Measurements from ENCODE around the gene SHISA8. TPM values are rescaled to one million over a fixed set of nuclear protein-coding genes. Genes with fewer than 3 reads are reported as not detected.
A peak's percentile ranks its signal among the peaks of the same experiment; 100 is the strongest.

SHISA8 gene
- total and polyA plus RNA-seq, 10 of the 15 experiments (the other 5 are each of a cell fraction or from before 2014, with no cell fraction given) = 0.06 to 10.1 (median 0.25) TPM

DNA sequence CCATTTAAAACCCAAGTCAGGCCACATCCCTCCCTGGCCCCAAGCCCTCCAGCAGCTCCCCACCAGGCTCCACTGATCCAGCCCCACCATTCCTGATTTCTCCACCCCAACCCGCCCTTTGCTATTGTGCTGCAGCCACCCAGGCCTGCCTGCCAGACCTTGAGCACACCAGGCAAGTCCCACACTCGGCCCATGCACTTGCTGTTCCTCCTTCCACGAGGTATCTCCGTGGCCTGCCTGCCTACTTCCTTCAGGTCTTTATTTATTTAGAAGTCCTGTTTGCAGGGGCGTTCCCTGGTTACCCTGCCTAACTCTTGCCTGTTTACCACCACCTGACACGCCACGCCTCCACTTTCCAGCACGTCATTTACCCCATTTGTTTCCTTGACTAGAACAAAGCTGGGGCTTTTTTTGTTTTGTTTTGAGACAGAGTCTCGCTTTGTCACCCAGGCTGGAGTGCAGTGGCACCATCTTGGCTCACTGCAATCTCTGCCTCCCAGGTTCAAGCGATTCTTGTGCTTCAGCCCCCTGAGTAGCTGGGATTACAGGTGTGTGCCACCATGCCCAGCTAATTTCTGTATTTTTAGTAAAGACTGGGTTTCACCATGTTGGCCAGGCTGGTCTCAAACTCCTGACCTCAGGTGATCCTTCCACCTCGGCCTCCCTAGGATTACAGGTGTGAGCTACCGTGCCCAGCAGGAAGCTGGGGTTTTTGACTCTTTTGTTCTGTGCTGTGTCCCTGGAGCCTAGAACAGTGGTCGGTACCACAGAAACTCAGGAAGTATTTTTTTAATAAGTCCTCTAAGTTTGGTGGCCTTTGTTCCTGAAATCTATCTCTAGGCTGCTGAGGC is 25.3 kb upstream of the SHISA8 start (continued):
- TF ChIP-seq, protein P1, sequence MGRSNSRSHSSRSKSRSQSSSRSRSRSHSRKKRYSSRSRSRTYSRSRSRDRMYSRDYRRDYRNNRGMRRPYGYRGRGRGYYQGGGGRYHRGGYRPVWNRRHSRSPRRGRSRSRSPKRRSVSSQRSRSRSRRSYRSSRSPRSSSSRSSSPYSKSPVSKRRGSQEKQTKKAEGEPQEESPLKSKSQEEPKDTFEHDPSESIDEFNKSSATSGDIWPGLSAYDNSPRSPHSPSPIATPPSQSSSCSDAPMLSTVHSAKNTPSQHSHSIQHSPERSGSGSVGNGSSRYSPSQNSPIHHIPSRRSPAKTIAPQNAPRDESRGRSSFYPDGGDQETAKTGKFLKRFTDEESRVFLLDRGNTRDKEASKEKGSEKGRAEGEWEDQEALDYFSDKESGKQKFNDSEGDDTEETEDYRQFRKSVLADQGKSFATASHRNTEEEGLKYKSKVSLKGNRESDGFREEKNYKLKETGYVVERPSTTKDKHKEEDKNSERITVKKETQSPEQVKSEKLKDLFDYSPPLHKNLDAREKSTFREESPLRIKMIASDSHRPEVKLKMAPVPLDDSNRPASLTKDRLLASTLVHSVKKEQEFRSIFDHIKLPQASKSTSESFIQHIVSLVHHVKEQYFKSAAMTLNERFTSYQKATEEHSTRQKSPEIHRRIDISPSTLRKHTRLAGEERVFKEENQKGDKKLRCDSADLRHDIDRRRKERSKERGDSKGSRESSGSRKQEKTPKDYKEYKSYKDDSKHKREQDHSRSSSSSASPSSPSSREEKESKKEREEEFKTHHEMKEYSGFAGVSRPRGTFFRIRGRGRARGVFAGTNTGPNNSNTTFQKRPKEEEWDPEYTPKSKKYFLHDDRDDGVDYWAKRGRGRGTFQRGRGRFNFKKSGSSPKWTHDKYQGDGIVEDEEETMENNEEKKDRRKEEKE (IDR thresholded peaks at IDR 0.05) = no peak
- TF ChIP-seq EGR1 (IDR thresholded peaks at IDR 0.05; ENCODE audit: borderline replicate concordance in 1 of 2, low read depth in 2 of 2, low read length in 2 of 2) (0 out of 3 replicates have a peak, but pooled peaks of 1 of the 2 experiments have one; percentile 38), SUZ12 (IDR thresholded peaks at IDR 0.05; ENCODE audit: unreplicated experiment) (no peak), ZNF384 (IDR thresholded peaks at IDR 0.05; ENCODE audit: borderline replicate concordance, low read depth, low read length) (no peak), TCF7 (IDR thresholded peaks at IDR 0.05; ENCODE audit: borderline replicate concordance) (no peak), WRNIP1 (IDR thresholded peaks at IDR 0.05; ENCODE audit: borderline replicate concordance, low read depth, low read length) (no peak), IKZF2 (IDR thresholded peaks at IDR 0.05) (peak; percentile 100), SP1 (IDR thresholded peaks at IDR 0.05; ENCODE audit: low read depth, low read length) (peak; percentile 34), SMAD1 (IDR thresholded peaks at IDR 0.05; ENCODE audit: low read depth, partially characterized antibody) (peak; percentile 93)
- TF ChIP-seq, protein P2, sequence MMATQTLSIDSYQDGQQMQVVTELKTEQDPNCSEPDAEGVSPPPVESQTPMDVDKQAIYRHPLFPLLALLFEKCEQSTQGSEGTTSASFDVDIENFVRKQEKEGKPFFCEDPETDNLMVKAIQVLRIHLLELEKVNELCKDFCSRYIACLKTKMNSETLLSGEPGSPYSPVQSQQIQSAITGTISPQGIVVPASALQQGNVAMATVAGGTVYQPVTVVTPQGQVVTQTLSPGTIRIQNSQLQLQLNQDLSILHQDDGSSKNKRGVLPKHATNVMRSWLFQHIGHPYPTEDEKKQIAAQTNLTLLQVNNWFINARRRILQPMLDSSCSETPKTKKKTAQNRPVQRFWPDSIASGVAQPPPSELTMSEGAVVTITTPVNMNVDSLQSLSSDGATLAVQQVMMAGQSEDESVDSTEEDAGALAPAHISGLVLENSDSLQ (IDR thresholded peaks at IDR 0.05) = peak; percentile 87
- TF ChIP-seq, protein P3, sequence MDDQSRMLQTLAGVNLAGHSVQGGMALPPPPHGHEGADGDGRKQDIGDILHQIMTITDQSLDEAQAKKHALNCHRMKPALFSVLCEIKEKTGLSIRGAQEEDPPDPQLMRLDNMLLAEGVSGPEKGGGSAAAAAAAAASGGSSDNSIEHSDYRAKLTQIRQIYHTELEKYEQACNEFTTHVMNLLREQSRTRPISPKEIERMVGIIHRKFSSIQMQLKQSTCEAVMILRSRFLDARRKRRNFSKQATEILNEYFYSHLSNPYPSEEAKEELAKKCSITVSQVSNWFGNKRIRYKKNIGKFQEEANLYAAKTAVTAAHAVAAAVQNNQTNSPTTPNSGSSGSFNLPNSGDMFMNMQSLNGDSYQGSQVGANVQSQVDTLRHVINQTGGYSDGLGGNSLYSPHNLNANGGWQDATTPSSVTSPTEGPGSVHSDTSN (IDR thresholded peaks at IDR 0.05; ENCODE audit: insufficient replicate concordance, low read depth, low read length) = peak; percentile 62
- TF ChIP-seq, protein P4, sequence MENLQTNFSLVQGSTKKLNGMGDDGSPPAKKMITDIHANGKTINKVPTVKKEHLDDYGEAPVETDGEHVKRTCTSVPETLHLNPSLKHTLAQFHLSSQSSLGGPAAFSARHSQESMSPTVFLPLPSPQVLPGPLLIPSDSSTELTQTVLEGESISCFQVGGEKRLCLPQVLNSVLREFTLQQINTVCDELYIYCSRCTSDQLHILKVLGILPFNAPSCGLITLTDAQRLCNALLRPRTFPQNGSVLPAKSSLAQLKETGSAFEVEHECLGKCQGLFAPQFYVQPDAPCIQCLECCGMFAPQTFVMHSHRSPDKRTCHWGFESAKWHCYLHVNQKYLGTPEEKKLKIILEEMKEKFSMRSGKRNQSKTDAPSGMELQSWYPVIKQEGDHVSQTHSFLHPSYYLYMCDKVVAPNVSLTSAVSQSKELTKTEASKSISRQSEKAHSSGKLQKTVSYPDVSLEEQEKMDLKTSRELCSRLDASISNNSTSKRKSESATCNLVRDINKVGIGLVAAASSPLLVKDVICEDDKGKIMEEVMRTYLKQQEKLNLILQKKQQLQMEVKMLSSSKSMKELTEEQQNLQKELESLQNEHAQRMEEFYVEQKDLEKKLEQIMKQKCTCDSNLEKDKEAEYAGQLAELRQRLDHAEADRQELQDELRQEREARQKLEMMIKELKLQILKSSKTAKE (IDR thresholded peaks at IDR 0.05; ENCODE audit: low read depth, poor library complexity, severe bottlenecking) = peak; percentile 80
- TF ChIP-seq, protein P5, sequence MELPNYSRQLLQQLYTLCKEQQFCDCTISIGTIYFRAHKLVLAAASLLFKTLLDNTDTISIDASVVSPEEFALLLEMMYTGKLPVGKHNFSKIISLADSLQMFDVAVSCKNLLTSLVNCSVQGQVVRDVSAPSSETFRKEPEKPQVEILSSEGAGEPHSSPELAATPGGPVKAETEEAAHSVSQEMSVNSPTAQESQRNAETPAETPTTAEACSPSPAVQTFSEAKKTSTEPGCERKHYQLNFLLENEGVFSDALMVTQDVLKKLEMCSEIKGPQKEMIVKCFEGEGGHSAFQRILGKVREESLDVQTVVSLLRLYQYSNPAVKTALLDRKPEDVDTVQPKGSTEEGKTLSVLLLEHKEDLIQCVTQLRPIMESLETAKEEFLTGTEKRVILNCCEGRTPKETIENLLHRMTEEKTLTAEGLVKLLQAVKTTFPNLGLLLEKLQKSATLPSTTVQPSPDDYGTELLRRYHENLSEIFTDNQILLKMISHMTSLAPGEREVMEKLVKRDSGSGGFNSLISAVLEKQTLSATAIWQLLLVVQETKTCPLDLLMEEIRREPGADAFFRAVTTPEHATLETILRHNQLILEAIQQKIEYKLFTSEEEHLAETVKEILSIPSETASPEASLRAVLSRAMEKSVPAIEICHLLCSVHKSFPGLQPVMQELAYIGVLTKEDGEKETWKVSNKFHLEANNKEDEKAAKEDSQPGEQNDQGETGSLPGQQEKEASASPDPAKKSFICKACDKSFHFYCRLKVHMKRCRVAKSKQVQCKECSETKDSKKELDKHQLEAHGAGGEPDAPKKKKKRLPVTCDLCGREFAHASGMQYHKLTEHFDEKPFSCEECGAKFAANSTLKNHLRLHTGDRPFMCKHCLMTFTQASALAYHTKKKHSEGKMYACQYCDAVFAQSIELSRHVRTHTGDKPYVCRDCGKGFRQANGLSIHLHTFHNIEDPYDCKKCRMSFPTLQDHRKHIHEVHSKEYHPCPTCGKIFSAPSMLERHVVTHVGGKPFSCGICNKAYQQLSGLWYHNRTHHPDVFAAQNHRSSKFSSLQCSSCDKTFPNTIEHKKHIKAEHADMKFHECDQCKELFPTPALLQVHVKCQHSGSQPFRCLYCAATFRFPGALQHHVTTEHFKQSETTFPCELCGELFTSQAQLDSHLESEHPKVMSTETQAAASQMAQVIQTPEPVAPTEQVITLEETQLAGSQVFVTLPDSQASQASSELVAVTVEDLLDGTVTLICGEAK (IDR thresholded peaks at IDR 0.05; ENCODE audit: borderline replicate concordance) = no peak; the same call in 1 of the 2 replicates
